Stimulated activated CD8-positive, alpha-beta memory T cell treated with anti-CD3 and anti-CD28 coated beads, Interleukin-4, amount 100 ng/mL, for 4 hours (primary cell): ENCODE measurements around the gene POLR2A.

ENCODE experiments used
- DNase-seq, 2 donors: peaks; one replicate each; pipeline ENCODE4 v3.0.0-alpha.2; 2020; ENCODE audit warnings: low read depth in 2 of 2, low spot score in 1 of 2

Gene POLR2A

GRCh38 chr17:7484067-7484918 lies at the start of gene POLR2A:
Gene POLR2A (plus strand): TSS chr17:7484366.
- peak; percentile 96 for DNase-seq

GRCh38 chr17:7435676-7436555 lies 48.2 kb upstream of the POLR2A start:
- DNase-seq = peak in 1 of 2 donors; percentile 29

- peak in 1 of 2 donors; percentile 55 for DNase-seq
Observed at GRCh38 chr17:7436556-7437368, 47.4 kb upstream of the POLR2A start.

GRCh38 chr17:7437369-7437863 lies 46.8 kb upstream of the POLR2A start:
- DNase-seq = no peak

GRCh38 chr17:7437950-7438614 lies 46.1 kb upstream of the POLR2A start:
- peak in 1 of 2 donors; percentile 30 for DNase-seq

- DNase-seq = no peak
Observed at GRCh38 chr17:7438656-7439460, 45.3 kb upstream of the POLR2A start.

- DNase-seq = no peak
Observed at GRCh38 chr17:7439462-7440112, 44.6 kb upstream of the POLR2A start, which contains the start of gene FGF11. Gene FGF11 (plus strand): TSS chr17:7439512. CDS start chr17:7439621, 109 bp downstream.

GRCh38 chr17:7440113-7440833 lies 43.9 kb upstream of the POLR2A start:
- DNase-seq = no peak

GRCh38 chr17:7440834-7441195 lies 43.4 kb upstream of the POLR2A start:
- no peak for DNase-seq

GRCh38 chr17:7441266-7441665 lies 42.9 kb upstream of the POLR2A start:
- DNase-seq = no peak

GRCh38 chr17:7442142-7442541 lies 42.0 kb upstream of the POLR2A start:
- DNase-seq = no peak

- no peak for DNase-seq
Observed at GRCh38 chr17:7443499-7444485, 40.4 kb upstream of the POLR2A start.

- no peak for DNase-seq
Observed at GRCh38 chr17:7444682-7445618, 39.2 kb upstream of the POLR2A start, which contains the start of gene CHRNB1. Gene CHRNB1 (plus strand): TSS chr17:7445061. CDS start chr17:7445128, 67 bp downstream.

GRCh38 chr17:7445619-7445968 lies 38.6 kb upstream of the POLR2A start:
- DNase-seq = no peak

GRCh38 chr17:7448461-7448860 lies 35.7 kb upstream of the POLR2A start:
- DNase-seq = no peak

GRCh38 chr17:7459961-7460545 lies 24.1 kb upstream of the POLR2A start:
- DNase-seq = no peak
